ENCODE measurements around the gene CHST14. TPM values are rescaled to one million over a fixed set of nuclear protein-coding genes. Genes with fewer than 3 reads are reported as not detected.

The CHST14 gene
- total RNA-seq, 1 donor from 2014 or later = 25.7 TPM

DNA sequence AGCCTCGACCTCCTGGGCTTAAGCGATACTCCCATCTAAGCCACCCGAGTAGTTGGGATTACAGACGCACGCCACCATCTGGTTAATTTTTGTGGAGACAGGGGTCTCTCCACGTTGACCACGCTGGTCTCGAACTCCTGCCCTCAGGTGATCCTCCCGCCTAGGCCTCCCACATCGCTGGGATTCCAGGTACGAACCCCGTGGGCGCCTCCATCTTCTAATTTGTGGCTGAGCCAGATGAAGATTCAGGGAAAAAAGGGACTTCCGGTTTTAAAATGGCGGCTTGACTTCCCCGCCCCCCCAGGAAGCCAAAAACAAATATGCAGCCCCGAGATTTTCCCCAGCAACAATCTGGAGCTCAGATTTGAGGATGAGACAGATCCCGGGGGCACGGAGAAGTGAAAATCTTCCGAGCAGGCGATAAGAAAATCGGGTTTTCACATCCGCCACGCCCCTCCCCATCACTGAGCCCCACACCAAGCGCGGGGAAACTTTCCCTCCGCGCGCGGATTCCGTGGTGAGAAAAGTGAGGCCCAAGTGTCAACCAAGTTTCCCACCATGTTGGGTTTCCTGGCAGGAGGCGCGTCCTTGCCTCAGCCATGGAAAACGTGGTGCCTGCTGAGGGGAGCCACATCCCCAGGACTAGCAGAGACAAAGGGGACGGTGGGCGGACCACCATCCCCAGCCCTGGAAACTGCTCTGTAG, 15.4 kb downstream of the CHST14 start:
- Histone ChIP-seq H3K9me3 (ENCODE audit: insufficient read depth, low read depth, low read length) (no peaks in the 10 kb centered on the region), H4K20me1 (ENCODE audit: insufficient read depth, low read length) (no peaks in the 10 kb centered on the region), H3K4me3 (ENCODE audit: insufficient read depth, low read depth, low read length) (no peak overlapping the region), H3K27ac (ENCODE audit: low read depth, low read length) (no peak overlapping the region), H3K27me3 (ENCODE audit: insufficient read depth, low read length) (peaks cover 8% of the 10 kb centered on the region), H3K4me2 (ENCODE audit: low read length) (no peak overlapping the region), H3K4me1 (ENCODE audit: insufficient read depth, low read length) (no peaks in the 10 kb centered on the region), H3K36me3 (ENCODE audit: insufficient read depth, low read length) (no peaks in the 10 kb centered on the region), H3K9ac (ENCODE audit: low read length) (no peak overlapping the region), H3K79me2 (ENCODE audit: insufficient read depth, low read length) (no peaks in the 10 kb centered on the region), H2AFZ (ENCODE audit: low read depth, low read length) (no peak overlapping the region)
- H3K4me1 Mint-ChIP-seq (ENCODE audit: low read depth, unreplicated experiment) = no peaks in the 10 kb centered on the region
- no peak for DNase-seq (ENCODE audit: low read depth)
- TF ChIP-seq, protein P1, sequence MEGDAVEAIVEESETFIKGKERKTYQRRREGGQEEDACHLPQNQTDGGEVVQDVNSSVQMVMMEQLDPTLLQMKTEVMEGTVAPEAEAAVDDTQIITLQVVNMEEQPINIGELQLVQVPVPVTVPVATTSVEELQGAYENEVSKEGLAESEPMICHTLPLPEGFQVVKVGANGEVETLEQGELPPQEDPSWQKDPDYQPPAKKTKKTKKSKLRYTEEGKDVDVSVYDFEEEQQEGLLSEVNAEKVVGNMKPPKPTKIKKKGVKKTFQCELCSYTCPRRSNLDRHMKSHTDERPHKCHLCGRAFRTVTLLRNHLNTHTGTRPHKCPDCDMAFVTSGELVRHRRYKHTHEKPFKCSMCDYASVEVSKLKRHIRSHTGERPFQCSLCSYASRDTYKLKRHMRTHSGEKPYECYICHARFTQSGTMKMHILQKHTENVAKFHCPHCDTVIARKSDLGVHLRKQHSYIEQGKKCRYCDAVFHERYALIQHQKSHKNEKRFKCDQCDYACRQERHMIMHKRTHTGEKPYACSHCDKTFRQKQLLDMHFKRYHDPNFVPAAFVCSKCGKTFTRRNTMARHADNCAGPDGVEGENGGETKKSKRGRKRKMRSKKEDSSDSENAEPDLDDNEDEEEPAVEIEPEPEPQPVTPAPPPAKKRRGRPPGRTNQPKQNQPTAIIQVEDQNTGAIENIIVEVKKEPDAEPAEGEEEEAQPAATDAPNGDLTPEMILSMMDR (IDR thresholded peaks at IDR 0.05; ENCODE audit: insufficient read depth, low read depth, low read length) = no peak
- no peak for TF ChIP-seq EZH2 (IDR thresholded peaks at IDR 0.05; ENCODE audit: insufficient read depth, low read length)
- peaks cover 13% of the 10 kb centered on the region for H3K27me3 Mint-ChIP-seq (ENCODE audit: low read depth, unreplicated experiment)
- no peaks in the 10 kb centered on the region for H3K9me3 Mint-ChIP-seq (ENCODE audit: unreplicated experiment)
- no peak for FAIRE-seq
- no peaks in the 10 kb centered on the region for H3K36me3 Mint-ChIP-seq (ENCODE audit: low read depth, unreplicated experiment)
- H3K27ac Mint-ChIP-seq (ENCODE audit: unreplicated experiment) = no peak overlapping the region
- H3K4me3 Mint-ChIP-seq (ENCODE audit: unreplicated experiment) = no peak overlapping the region

DNA sequence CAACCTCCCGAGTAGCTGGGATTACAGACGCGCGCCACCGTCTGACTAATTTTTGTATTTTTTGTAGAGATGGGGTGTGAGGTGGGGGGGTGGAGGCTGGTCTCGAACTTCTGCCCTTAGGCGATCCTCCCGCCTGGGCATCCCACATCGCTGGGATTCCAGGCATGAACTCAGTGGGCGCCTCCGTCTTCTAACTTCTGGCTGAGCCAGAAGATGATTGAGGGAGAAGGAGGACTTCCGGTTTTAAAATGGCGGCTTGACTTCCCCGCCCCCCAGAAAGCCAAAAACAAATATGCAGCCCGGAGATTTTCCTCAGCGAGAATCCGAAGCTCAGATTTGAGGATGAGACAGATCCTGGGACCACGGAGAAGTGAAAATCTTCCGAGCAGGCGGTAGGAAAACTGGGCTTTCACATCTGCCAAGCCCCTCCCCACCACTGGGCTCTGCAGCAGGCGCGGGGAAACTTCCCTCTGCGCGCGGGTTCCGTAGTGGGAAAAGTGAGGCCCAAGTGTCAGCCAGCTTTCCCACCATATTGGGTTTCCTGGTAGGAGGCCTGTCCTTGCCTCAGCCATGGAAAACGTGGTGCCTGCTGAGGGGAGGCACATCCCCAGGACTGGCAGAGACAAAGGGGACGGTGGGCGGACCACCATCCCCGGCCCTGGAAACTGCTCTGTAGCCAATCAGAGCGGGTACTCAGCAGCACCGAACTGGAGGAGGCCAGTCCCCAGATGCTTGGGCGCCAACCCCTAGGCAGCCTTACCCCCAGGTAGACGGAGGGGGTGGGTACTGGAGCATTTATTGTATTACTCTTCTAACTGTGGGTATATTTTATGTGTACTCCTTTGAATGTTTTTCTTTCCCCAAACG, 17.3 kb downstream of the CHST14 start:
- Histone ChIP-seq H3K4me1 (ENCODE audit: insufficient read depth, low read length) (no peaks in the 10 kb centered on the region), H2AFZ (ENCODE audit: low read depth, low read length) (no peak overlapping the region), H3K9me3 (ENCODE audit: insufficient read depth, low read depth, low read length) (no peaks in the 10 kb centered on the region), H3K4me3 (ENCODE audit: insufficient read depth, low read depth, low read length) (no peak overlapping the region), H3K36me3 (ENCODE audit: insufficient read depth, low read length) (no peaks in the 10 kb centered on the region), H3K4me2 (ENCODE audit: low read length) (no peak overlapping the region), H3K9ac (ENCODE audit: low read length) (no peak overlapping the region), H4K20me1 (ENCODE audit: insufficient read depth, low read length) (no peaks in the 10 kb centered on the region), H3K79me2 (ENCODE audit: insufficient read depth, low read length) (no peaks in the 10 kb centered on the region), H3K27me3 (ENCODE audit: insufficient read depth, low read length) (peaks cover 12% of the 10 kb centered on the region), H3K27ac (ENCODE audit: low read depth, low read length) (no peak overlapping the region)
- FAIRE-seq = no peak
- no peak for DNase-seq (ENCODE audit: low read depth)
- no peaks in the 10 kb centered on the region for H3K9me3 Mint-ChIP-seq (ENCODE audit: unreplicated experiment)
- no peak overlapping the region for H3K4me3 Mint-ChIP-seq (ENCODE audit: unreplicated experiment)
- H3K36me3 Mint-ChIP-seq (ENCODE audit: low read depth, unreplicated experiment) = no peaks in the 10 kb centered on the region
- TF ChIP-seq EZH2 (IDR thresholded peaks at IDR 0.05; ENCODE audit: insufficient read depth, low read length) = no peak
- TF ChIP-seq, protein P1 (IDR thresholded peaks at IDR 0.05; ENCODE audit: insufficient read depth, low read depth, low read length) = no peak
- H3K27ac Mint-ChIP-seq (ENCODE audit: unreplicated experiment) = no peak overlapping the region
- H3K4me1 Mint-ChIP-seq (ENCODE audit: low read depth, unreplicated experiment) = no peaks in the 10 kb centered on the region
- peaks cover 5% of the 10 kb centered on the region for H3K27me3 Mint-ChIP-seq (ENCODE audit: low read depth, unreplicated experiment)
